Testis (tissue), 3 donors: ENCODE results near the gene CCR2. TPM values are rescaled to one million over a fixed set of nuclear protein-coding genes. Genes with fewer than 3 reads are reported as not detected.

Source experiments
- DNase-seq: peaks from one replicate; pipeline ENCODE4 v3.0.0-alpha.2; 2019
- H3K27ac ChIP-seq, 2 donors: fragments of 200-600 bp; sonication (generic); one replicate each; pipeline ENCODE4 v1.5.1; 2019
- H3K27me3 ChIP-seq: fragments of 200-600 bp; sonication (generic); one replicate; pipeline ENCODE4 v1.5.1; 2019
- H3K36me3 ChIP-seq: fragments of 200-600 bp; sonication (generic); one replicate; pipeline ENCODE4 v1.5.1; 2017; ENCODE audit warnings: low read depth; ENCODE audit errors: missing control alignments
- H3K4me1 ChIP-seq: fragments of 200-600 bp; sonication (generic); one replicate; pipeline ENCODE4 v1.5.1; 2019
- H3K4me3 ChIP-seq, 2 donors: fragments of 200-600 bp; sonication (generic); one replicate each; pipeline ENCODE4 v1.5.1; 2017 to 2019
- H3K9me3 ChIP-seq: fragments of 200-600 bp; sonication (generic); one replicate; pipeline ENCODE4 v1.5.1; 2017
- CTCF ChIP-seq, 3 experiments: fragments of 450-650 bp in 2 of 3; fragments of 200-600 bp in 1 of 3; sonication (generic) in 1 of 3; IDR thresholded peaks; one replicate each; pipeline ENCODE4 v1.5.1; 2016 to 2019; ENCODE audit warnings: antibody characterized with exemption in 3 of 3, mild to moderate bottlenecking in 2 of 3, moderate library complexity in 1 of 3
- POLR2A ChIP-seq: fragments of 450-650 bp; IDR thresholded peaks from one replicate; pipeline ENCODE4 v1.6.1; 2017; ENCODE audit warnings: antibody characterized with exemption, mild to moderate bottlenecking, moderate library complexity
- WGBS, 2 donors: methylation state at CpG; one replicate each; pipeline ENCODE4 v1.1.5; 2018; 5-methylcytosine and 5-hydroxymethylcytosine counted together
- intact Hi-C: fragments of 100-400 bp; cut with DNase I; formaldehyde crosslinking; loops from one replicate; pipeline ENCODE4 v1.15.1; 2023; ENCODE audit warnings: low total_unique reads
- polyA plus RNA-seq: library from polyadenylated mRNA; stranded (reverse); fragments of 350-450 nt; fragmentation: Illumina TruSeq; extraction: RNeasy Lipid Tissue Mini Kit (QIAGEN cat#74804); gene quantifications from one replicate; pipeline ENCODE4 v1.2.3, GENCODE V29; 2014; ENCODE audit warnings: low read depth, low replicate concordance; ENCODE audit not compliant: insufficient read depth
- total RNA-seq, 2 donors: library from RNA; depleted of rRNA; stranded (reverse); fragments of >200 nt; gene quantifications; one replicate each; pipeline ENCODE4 v1.2.3, GENCODE V29; 2016

Gene CCR2
- total and polyA plus RNA-seq, 3 donors from 2014 or later: 1.2 to 2.7 TPM; not detected in 1

- DNase-seq: no peak
- no peaks in the 10 kb centered on the region for H3K27me3 ChIP-seq
- WGBS, 2 donors: 86 to 91% methylated on average over 7 to 9 of the region's 9 CpGs
- H3K27ac ChIP-seq: no peak overlapping the region
- intact Hi-C loops: no loop called here
- H3K4me3 ChIP-seq: no peak overlapping the region
- TF ChIP-seq POLR2A: no peak
- no peak for TF ChIP-seq CTCF (IDR thresholded peaks at IDR 0.05)
- H3K36me3 ChIP-seq: no peaks in the 10 kb centered on the region
- H3K9me3 ChIP-seq: no peaks in the 10 kb centered on the region
- H3K4me1 ChIP-seq: no peaks in the 10 kb centered on the region
Measured at GRCh38 chr3:46409739-46410489, 56.0 kb downstream of the CCR2 start.

Other genes starting within 250 kb of the CCR2 start
- gene CCR1, start 145.8 kb upstream of the CCR2 start, total RNA-seq: 1 to 10 TPM in 1 of 2 donors, under 1 TPM in 1; 0.16 to 1.8 TPM
- 4.9 TPM for gene CCR1, start 145.8 kb upstream of the CCR2 start, polyA plus RNA-seq
- not detected for gene CCR3, start 111.7 kb upstream of the CCR2 start, total RNA-seq
- gene CCR3, start 111.7 kb upstream of the CCR2 start, polyA plus RNA-seq: not detected
- under 1 TPM in 1 of 2 donors, not detected in 1; 0.56 TPM for gene CCR5, start 16.8 kb downstream of the CCR2 start, total RNA-seq
- gene CCR5, start 16.8 kb downstream of the CCR2 start, polyA plus RNA-seq: 3.3 TPM
- gene CCRL2, start 53.1 kb downstream of the CCR2 start, total RNA-seq: under 1 TPM; 0.31 to 0.87 TPM
- gene CCRL2, start 53.1 kb downstream of the CCR2 start, polyA plus RNA-seq: 1.2 TPM
- gene LTF, start 110.8 kb downstream of the CCR2 start, total RNA-seq: under 1 TPM; 0.31 to 0.43 TPM
- 7.8 TPM for gene LTF, start 110.8 kb downstream of the CCR2 start, polyA plus RNA-seq
- gene RTP3, start 143.9 kb downstream of the CCR2 start, total RNA-seq: 1 to 10 TPM in 1 of 2 donors, under 1 TPM in 1; 0.50 to 1.1 TPM
- 2.0 TPM for gene RTP3, start 143.9 kb downstream of the CCR2 start, polyA plus RNA-seq
- gene LRRC2, start 212.2 kb downstream of the CCR2 start, total RNA-seq: under 1 TPM; 0.71 to 0.99 TPM
- gene LRRC2, start 212.2 kb downstream of the CCR2 start, polyA plus RNA-seq: 2.2 TPM